HG02678 (cell line): ENCODE data around the gene SLC37A3.
"Not testable (repeated sequence)": the region's sequence is repeated elsewhere in the genome, so short reads cannot be mapped to it uniquely, and the experiment has no call there.

ENCODE experiments used
- ATAC-seq: cut with Tn5 transposase; IDR thresholded peaks from one replicate; pipeline ENCODE4 v1.9.1; 2021; ENCODE audit warnings: mild to moderate bottlenecking, moderate library complexity; ENCODE audit not compliant: unreplicated experiment

The SLC37A3 gene

GRCh38 chr7:140397784-140398750 lies at the start of gene SLC37A3:
Gene SLC37A3 (minus strand): TSS chr7:140398530. CDS start chr7:140382526, 16,004 bp downstream.
- ATAC-seq = peak; percentile 98

GRCh38 chr7:140447841-140448240 lies 49.5 kb upstream of the SLC37A3 start:
- ATAC-seq = no peak

GRCh38 chr7:140446467-140446866 lies 48.1 kb upstream of the SLC37A3 start:
- ATAC-seq = no peak

- no peak for ATAC-seq
These were observed 43.2 kb upstream of the SLC37A3 start for GRCh38 chr7:140441519-140441918.

GRCh38 chr7:140440593-140440992 lies 42.3 kb upstream of the SLC37A3 start:
- no peak for ATAC-seq

GRCh38 chr7:140439359-140439758 lies 41.0 kb upstream of the SLC37A3 start:
- peak; percentile 56 for ATAC-seq

GRCh38 chr7:140435252-140435895 lies 37.0 kb upstream of the SLC37A3 start:
- no peak for ATAC-seq

GRCh38 chr7:140433396-140433795 lies 35.1 kb upstream of the SLC37A3 start:
- ATAC-seq = no peak

- ATAC-seq = no peak
These were observed 27.8 kb upstream of the SLC37A3 start for GRCh38 chr7:140426130-140426529.

- no peak for ATAC-seq
These were observed 27.4 kb upstream of the SLC37A3 start for GRCh38 chr7:140425718-140426117.

GRCh38 chr7:140423501-140423900 lies 25.2 kb upstream of the SLC37A3 start:
- ATAC-seq = no peak

- no peak for ATAC-seq
These were observed 23.2 kb upstream of the SLC37A3 start for GRCh38 chr7:140421521-140421920.

- ATAC-seq = no peak
These were observed 20.3 kb upstream of the SLC37A3 start for GRCh38 chr7:140418653-140419052.

- not testable (repeated sequence) for ATAC-seq
These were observed 19.8 kb upstream of the SLC37A3 start for GRCh38 chr7:140418156-140418472.

- ATAC-seq = no peak
These were observed 19.3 kb upstream of the SLC37A3 start for GRCh38 chr7:140417456-140418155.

- no peak for ATAC-seq
These were observed 18.2 kb upstream of the SLC37A3 start for GRCh38 chr7:140416560-140416959.

GRCh38 chr7:140415816-140416215 lies 17.5 kb upstream of the SLC37A3 start:
- not testable (repeated sequence) for ATAC-seq

GRCh38 chr7:140415361-140415760 lies 17.0 kb upstream of the SLC37A3 start:
- ATAC-seq = no peak

GRCh38 chr7:140404565-140405065 lies 6.3 kb upstream of the SLC37A3 start:
- no peak for ATAC-seq

GRCh38 chr7:140403878-140404564 lies 5.7 kb upstream of the SLC37A3 start, which contains the start of gene RAB19:
Gene RAB19 (plus strand): TSS chr7:140404058. CDS start chr7:140407647, 3,589 bp downstream.
- no peak for ATAC-seq
